ENCODE data around the gene CREB3L4. TPM values are rescaled to one million over a fixed set of nuclear protein-coding genes. Genes with fewer than 3 reads are reported as not detected.

Gene CREB3L4
- total and polyA plus RNA-seq, 2 of the 13 experiments (the other 11 are each of a cell fraction or from before 2014, with no cell fraction given): 9.9 to 18.7 TPM

- no peak for TF ChIP-seq ZNF543 (CRISPR knock-in tag; IDR thresholded peaks at IDR 0.05)
- TF ChIP-seq, protein P1, sequence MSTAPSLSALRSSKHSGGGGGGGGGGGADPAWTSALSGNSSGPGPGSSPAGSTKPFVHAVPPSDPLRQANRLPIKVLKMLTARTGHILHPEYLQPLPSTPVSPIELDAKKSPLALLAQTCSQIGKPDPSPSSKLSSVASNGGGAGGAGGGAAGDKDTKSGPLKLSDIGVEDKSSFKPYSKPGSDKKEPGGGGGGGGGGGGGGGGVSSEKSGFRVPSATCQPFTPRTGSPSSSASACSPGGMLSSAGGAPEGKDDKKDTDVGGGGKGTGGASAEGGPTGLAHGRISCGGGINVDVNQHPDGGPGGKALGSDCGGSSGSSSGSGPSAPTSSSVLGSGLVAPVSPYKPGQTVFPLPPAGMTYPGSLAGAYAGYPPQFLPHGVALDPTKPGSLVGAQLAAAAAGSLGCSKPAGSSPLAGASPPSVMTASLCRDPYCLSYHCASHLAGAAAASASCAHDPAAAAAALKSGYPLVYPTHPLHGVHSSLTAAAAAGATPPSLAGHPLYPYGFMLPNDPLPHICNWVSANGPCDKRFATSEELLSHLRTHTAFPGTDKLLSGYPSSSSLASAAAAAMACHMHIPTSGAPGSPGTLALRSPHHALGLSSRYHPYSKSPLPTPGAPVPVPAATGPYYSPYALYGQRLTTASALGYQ (CRISPR knock-in tag; IDR thresholded peaks at IDR 0.05): peak; percentile 84; the same call in 1 of the 2 replicates
- no peak for TF ChIP-seq TEAD3 (CRISPR knock-in tag; optimal IDR thresholded peaks at IDR 0.05; ENCODE audit: borderline replicate concordance)
- TF ChIP-seq ZNF766 (CRISPR knock-in tag; IDR thresholded peaks at IDR 0.05; ENCODE audit: borderline replicate concordance): peak; percentile 78; the same call in 1 of the 2 replicates
- TF ChIP-seq FOXK2 (IDR thresholded peaks at IDR 0.05): peak; percentile 76
- TF ChIP-seq ZNF335 (CRISPR knock-in tag; IDR thresholded peaks at IDR 0.05): no peak
- peak; percentile 79; the same call in 1 of the 2 replicates for TF ChIP-seq NKX3-1 (CRISPR knock-in tag; IDR thresholded peaks at IDR 0.05)
- TF ChIP-seq, protein P2, sequence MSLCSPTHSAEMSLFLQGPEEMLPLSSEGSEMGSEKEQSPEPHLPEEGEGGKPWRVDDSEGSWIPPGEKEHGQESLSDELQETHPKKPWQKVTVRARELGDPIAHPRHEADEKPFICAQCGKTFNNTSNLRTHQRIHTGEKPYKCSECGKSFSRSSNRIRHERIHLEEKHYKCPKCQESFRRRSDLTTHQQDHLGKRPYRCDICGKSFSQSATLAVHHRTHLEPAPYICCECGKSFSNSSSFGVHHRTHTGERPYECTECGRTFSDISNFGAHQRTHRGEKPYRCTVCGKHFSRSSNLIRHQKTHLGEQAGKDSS (CRISPR knock-in tag; IDR thresholded peaks at IDR 0.05; ENCODE audit: borderline replicate concordance, low read depth): no peak
- TF ChIP-seq, protein P3, sequence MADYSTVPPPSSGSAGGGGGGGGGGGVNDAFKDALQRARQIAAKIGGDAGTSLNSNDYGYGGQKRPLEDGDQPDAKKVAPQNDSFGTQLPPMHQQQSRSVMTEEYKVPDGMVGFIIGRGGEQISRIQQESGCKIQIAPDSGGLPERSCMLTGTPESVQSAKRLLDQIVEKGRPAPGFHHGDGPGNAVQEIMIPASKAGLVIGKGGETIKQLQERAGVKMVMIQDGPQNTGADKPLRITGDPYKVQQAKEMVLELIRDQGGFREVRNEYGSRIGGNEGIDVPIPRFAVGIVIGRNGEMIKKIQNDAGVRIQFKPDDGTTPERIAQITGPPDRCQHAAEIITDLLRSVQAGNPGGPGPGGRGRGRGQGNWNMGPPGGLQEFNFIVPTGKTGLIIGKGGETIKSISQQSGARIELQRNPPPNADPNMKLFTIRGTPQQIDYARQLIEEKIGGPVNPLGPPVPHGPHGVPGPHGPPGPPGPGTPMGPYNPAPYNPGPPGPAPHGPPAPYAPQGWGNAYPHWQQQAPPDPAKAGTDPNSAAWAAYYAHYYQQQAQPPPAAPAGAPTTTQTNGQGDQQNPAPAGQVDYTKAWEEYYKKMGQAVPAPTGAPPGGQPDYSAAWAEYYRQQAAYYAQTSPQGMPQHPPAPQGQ (CRISPR knock-in tag; IDR thresholded peaks at IDR 0.05; ENCODE audit: borderline replicate concordance): 0 out of 2 replicates have a peak, but pooled peaks have one; percentile 20
- no peak for TF ChIP-seq ZNF678 (CRISPR knock-in tag; IDR thresholded peaks at IDR 0.05)
- TF ChIP-seq HMGA1 (CRISPR knock-in tag; conservative IDR thresholded peaks at IDR 0.05): no peak
- peak; percentile 58; the same call in 1 of the 2 replicates for TF ChIP-seq SP2 (CRISPR knock-in tag; IDR thresholded peaks at IDR 0.05)
- no peak for TF ChIP-seq HMGXB3 (CRISPR knock-in tag; IDR thresholded peaks at IDR 0.05; ENCODE audit: borderline replicate concordance)
- no peak for TF ChIP-seq ZBTB46 (CRISPR knock-in tag; IDR thresholded peaks at IDR 0.05; ENCODE audit: borderline replicate concordance)
- TF ChIP-seq ZNF773 (CRISPR knock-in tag; IDR thresholded peaks at IDR 0.05; ENCODE audit: borderline replicate concordance): peak; percentile 82; the same call in 1 of the 2 replicates
- TF ChIP-seq ZBTB3 (CRISPR knock-in tag; IDR thresholded peaks at IDR 0.05; ENCODE audit: borderline replicate concordance, low read depth): no peak
- TF ChIP-seq ZNF790 (CRISPR knock-in tag; IDR thresholded peaks at IDR 0.05; ENCODE audit: borderline replicate concordance): peak; percentile 69; the same call in 1 of the 2 replicates
These were observed 9.4 kb upstream of the CREB3L4 start, which contains the start of gene CRTC2 (continued) for GRCh38 chr1:153958111-153958960.

All from HepG2 (cell line).